OCI-LY7 (cell line): ENCODE measurements around the gene ZFYVE9. TPM values are rescaled to one million over a fixed set of nuclear protein-coding genes. Genes with fewer than 3 reads are reported as not detected.

ENCODE experiments used
- BruUV-seq: library from RNA; stranded (reverse); fragments of 400-500 nt; replicated peaks from 2 replicates; lab custom pipeline; 2021; lab: Mats Ljungman, UMichigan
- CTCF ChIA-PET: fragments of 300-600 bp; sonication (Branson Sonifier 250); formaldehyde crosslinking; loops from one replicate; lab custom pipeline; 2022; ENCODE audit warnings: antibody characterized with exemption; ENCODE audit not compliant: unreplicated experiment; lab: Charles Lee
- POLR2A ChIA-PET: fragments of 300-600 bp; sonication (Branson Sonifier 250); formaldehyde crosslinking; loops from one replicate; lab custom pipeline; 2022; ENCODE audit warnings: antibody characterized with exemption; lab: Charles Lee
- DNase-seq: peaks from one replicate; pipeline ENCODE4 v3.0.0-alpha.2; 2015; ENCODE audit warnings: low spot score
- H2AFZ ChIP-seq: fragments of 200-600 bp; sonication (generic), shearing (Covaris generic); 2 replicates; pipeline ENCODE4 v1.6.1; 2014; ENCODE audit warnings: mild to moderate bottlenecking, antibody characterized with exemption, low read length, moderate library complexity
- H3K27ac ChIP-seq: fragments of 200-600 bp; sonication (generic); 2 replicates; pipeline ENCODE4 v1.5.1; 2014; ENCODE audit warnings: mixed run types, low read depth, mild to moderate bottlenecking, moderate library complexity, low read length, inconsistent platforms; ENCODE audit not compliant: poor library complexity, severe bottlenecking
- H3K36me3 ChIP-seq: fragments of 200-600 bp; sonication (generic); 2 replicates; pipeline ENCODE4 v1.6.1; 2014; ENCODE audit warnings: mild to moderate bottlenecking, antibody characterized with exemption, low read length, moderate library complexity, mixed read lengths; ENCODE audit not compliant: insufficient read depth
- H3K4me1 ChIP-seq: fragments of 200-600 bp; sonication (generic); 2 replicates; pipeline ENCODE4 v1.5.1; 2014; ENCODE audit warnings: mild to moderate bottlenecking, low read length; ENCODE audit not compliant: insufficient read depth, poor library complexity, severe bottlenecking
- H3K4me2 ChIP-seq: fragments of 200-600 bp; sonication (generic); 2 replicates; pipeline ENCODE4 v1.6.1; 2014; ENCODE audit warnings: mild to moderate bottlenecking, low read length
- H3K4me3 ChIP-seq: fragments of 200-600 bp; sonication (generic); 2 replicates; pipeline ENCODE4 v1.5.1; 2014; ENCODE audit warnings: mild to moderate bottlenecking, low read depth, low read length; ENCODE audit not compliant: poor library complexity, severe bottlenecking
- H3K79me2 ChIP-seq: fragments of 200-600 bp; sonication (generic); 2 replicates; pipeline ENCODE4 v1.6.1; 2016; ENCODE audit warnings: low read depth, mild to moderate bottlenecking, low read length, moderate library complexity, mixed read lengths; ENCODE audit not compliant: insufficient read depth
- H3K9me2 ChIP-seq: fragments of 200-600 bp; sonication (generic); 2 replicates; pipeline ENCODE4 v1.6.1; 2016; ENCODE audit warnings: mild to moderate bottlenecking, low read length, mixed read lengths; ENCODE audit not compliant: insufficient read depth
- H3K9me3 ChIP-seq: fragments of 200-600 bp; sonication (generic); 2 replicates; pipeline ENCODE4 v1.6.1; 2014; ENCODE audit warnings: mild to moderate bottlenecking, mixed run types, low read length, mixed read lengths
- H4K20me1 ChIP-seq: fragments of 200-600 bp; sonication (generic); 2 replicates; pipeline ENCODE4 v1.6.1; 2014; ENCODE audit warnings: mild to moderate bottlenecking, antibody characterized with exemption, low read length, moderate library complexity, mixed read lengths; ENCODE audit not compliant: insufficient read depth
- CTCF ChIP-seq: fragments of 200-600 bp; sonication (generic); conservative IDR thresholded peaks from 2 replicates; pipeline ENCODE4 v1.5.1; 2014; ENCODE audit warnings: mild to moderate bottlenecking, antibody characterized with exemption, low read length, moderate library complexity, mixed read lengths
- EZH2phosphoT487 ChIP-seq: fragments of 200-600 bp; sonication (generic); IDR thresholded peaks from 2 replicates; pipeline ENCODE4 v1.6.1; 2018; ENCODE audit warnings: low read depth, borderline replicate concordance, mild to moderate bottlenecking, mixed run types, antibody characterized with exemption, low read length, moderate library complexity, mixed read lengths
- intact Hi-C: fragments of 100-400 bp; cut with micrococcal nuclease; formaldehyde crosslinking; loops from one replicate; pipeline ENCODE4 v1.10.0; 2022; ENCODE audit not compliant: unreplicated experiment
- total RNA-seq, 2 experiments: library from RNA; depleted of rRNA in 1 of 2; stranded (reverse); fragments of >200 nt in 1 of 2; shearing (Covaris generic) in 1 of 2; gene quantifications; 2 replicates each; pipeline ENCODE4 v1.2.3, GENCODE V29; 2014 to 2022

The ZFYVE9 gene
- total RNA-seq, 2 experiments from 2014 or later = 3.7 to 5.6 TPM

- no peak for DNase-seq
- ChIA-PET POLR2A (no interaction called here), CTCF (no interaction called here)
- no peaks in the 10 kb centered on the region for H3K9me3 ChIP-seq
- no TSS peak for BruUV-seq
- no peak overlapping the region for H3K4me3 ChIP-seq
- no peaks in the 10 kb centered on the region for H3K9me2 ChIP-seq
- H2AFZ ChIP-seq = no peak overlapping the region
- H3K4me1 ChIP-seq = no peaks in the 10 kb centered on the region
- intact Hi-C loops = no loop called here
- H3K79me2 ChIP-seq = no peaks in the 10 kb centered on the region
- H3K4me2 ChIP-seq = no peak overlapping the region
- H3K27ac ChIP-seq = no peak overlapping the region
- no peak for TF ChIP-seq EZH2phosphoT487
- TF ChIP-seq CTCF = no peak
- H3K36me3 ChIP-seq = no peaks in the 10 kb centered on the region
- no peaks in the 10 kb centered on the region for H4K20me1 ChIP-seq
These were observed 111.5 kb downstream of the ZFYVE9 start for GRCh38 chr1:52253421-52253820.

GRCh38 chr1:52259886-52260285 is 118.0 kb downstream of the ZFYVE9 start:
- ChIA-PET POLR2A (interaction anchor here (0.6 to 0.8 kb wide), 2 partner anchors 32 to 452 kb away, joined by 3 read pairs; no protein-coding TSS in a partner anchor), CTCF (no interaction called here)
- no peak overlapping the region for H3K4me2 ChIP-seq
- no peaks in the 10 kb centered on the region for H3K9me3 ChIP-seq
- TF ChIP-seq CTCF = no peak
- no peak for TF ChIP-seq EZH2phosphoT487
- no peak overlapping the region for H3K27ac ChIP-seq
- H3K4me1 ChIP-seq = no peaks in the 10 kb centered on the region
- H3K9me2 ChIP-seq = no peaks in the 10 kb centered on the region
- BruUV-seq = no TSS peak
- no peaks in the 10 kb centered on the region for H3K79me2 ChIP-seq
- H3K4me3 ChIP-seq = no peak overlapping the region
- no peaks in the 10 kb centered on the region for H4K20me1 ChIP-seq
- H3K36me3 ChIP-seq = no peaks in the 10 kb centered on the region
- intact Hi-C loops = no loop called here
- DNase-seq = no peak
- no peak overlapping the region for H2AFZ ChIP-seq

- H3K79me2 ChIP-seq = no peaks in the 10 kb centered on the region
- ChIA-PET POLR2A (interaction anchor here (0.6 to 0.7 kb wide), 2 partner anchors 142 to 660 kb away, joined by 4 to 5 read pairs; no protein-coding TSS in a partner anchor), CTCF (no interaction called here)
- no TSS peak for BruUV-seq
- no peaks in the 10 kb centered on the region for H3K9me2 ChIP-seq
- no peak for DNase-seq
- no peak overlapping the region for H3K27ac ChIP-seq
- TF ChIP-seq CTCF (no peak), EZH2phosphoT487 (no peak)
- no peak overlapping the region for H3K4me2 ChIP-seq
- H3K4me1 ChIP-seq = no peaks in the 10 kb centered on the region
- H3K9me3 ChIP-seq = no peaks in the 10 kb centered on the region
- intact Hi-C loops = no loop called here
- no peak overlapping the region for H3K4me3 ChIP-seq
- H3K36me3 ChIP-seq = no peaks in the 10 kb centered on the region
- H2AFZ ChIP-seq = no peak overlapping the region
- H4K20me1 ChIP-seq = no peaks in the 10 kb centered on the region
These were observed 121.4 kb downstream of the ZFYVE9 start for GRCh38 chr1:52263153-52263910.
